Measurements from ENCODE around the gene USP4. TPM values are rescaled to one million over a fixed set of nuclear protein-coding genes. Genes with fewer than 3 reads are reported as not detected.
A peak's percentile ranks its signal among the peaks of the same experiment; 100 is the strongest.

Gene USP4
- total RNA-seq, 1 donor from 2014 or later: 25.5 TPM

DNA sequence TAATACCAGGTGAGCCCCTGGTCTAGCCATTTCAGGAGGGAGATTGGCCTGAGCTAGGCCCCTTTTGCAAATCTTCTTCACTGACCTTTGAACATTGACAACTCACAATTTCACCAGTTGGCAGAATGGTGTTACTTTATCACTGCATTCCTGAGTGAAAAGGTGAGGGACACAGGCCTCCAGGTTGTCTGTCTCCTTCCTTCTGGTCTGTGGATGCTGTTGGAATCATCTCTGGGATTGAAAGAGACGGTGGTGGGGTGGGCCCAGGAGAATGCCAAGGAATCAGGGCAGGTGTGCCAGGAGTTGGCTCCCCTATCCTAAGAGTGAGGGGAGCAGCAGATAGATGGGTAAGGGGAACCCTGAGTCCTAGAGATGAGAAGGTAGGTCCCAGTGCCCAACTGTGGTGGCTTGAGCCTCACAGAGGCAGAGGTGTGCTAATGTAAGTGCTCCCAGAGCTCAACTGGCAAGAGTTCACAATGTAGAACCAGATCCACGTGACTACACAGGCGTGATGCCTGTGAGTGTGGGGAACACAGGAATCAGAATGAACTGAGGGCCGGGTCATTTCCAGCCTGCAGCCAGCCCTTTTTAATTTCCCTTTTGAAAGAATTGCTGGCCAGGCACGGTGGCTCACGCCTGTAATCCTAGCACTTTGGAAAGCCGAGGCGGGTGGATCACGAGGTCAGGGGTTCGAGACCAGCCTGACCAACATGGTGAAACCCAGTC is 74.0 kb downstream of the USP4 start:
- Histone ChIP-seq H3K36me3 (ENCODE audit: control insufficient read depth, insufficient read depth, low read length) (peaks cover 4% of the 10 kb centered on the region), H3K27me3 (ENCODE audit: control insufficient read depth, insufficient read depth, low read length) (no peaks in the 10 kb centered on the region), H3K4me3 (ENCODE audit: low read depth, low read length) (no peak overlapping the region)
- FAIRE-seq: no peak
- no peak for DNase-seq (ENCODE audit: low read depth)
- TF ChIP-seq, protein P1, sequence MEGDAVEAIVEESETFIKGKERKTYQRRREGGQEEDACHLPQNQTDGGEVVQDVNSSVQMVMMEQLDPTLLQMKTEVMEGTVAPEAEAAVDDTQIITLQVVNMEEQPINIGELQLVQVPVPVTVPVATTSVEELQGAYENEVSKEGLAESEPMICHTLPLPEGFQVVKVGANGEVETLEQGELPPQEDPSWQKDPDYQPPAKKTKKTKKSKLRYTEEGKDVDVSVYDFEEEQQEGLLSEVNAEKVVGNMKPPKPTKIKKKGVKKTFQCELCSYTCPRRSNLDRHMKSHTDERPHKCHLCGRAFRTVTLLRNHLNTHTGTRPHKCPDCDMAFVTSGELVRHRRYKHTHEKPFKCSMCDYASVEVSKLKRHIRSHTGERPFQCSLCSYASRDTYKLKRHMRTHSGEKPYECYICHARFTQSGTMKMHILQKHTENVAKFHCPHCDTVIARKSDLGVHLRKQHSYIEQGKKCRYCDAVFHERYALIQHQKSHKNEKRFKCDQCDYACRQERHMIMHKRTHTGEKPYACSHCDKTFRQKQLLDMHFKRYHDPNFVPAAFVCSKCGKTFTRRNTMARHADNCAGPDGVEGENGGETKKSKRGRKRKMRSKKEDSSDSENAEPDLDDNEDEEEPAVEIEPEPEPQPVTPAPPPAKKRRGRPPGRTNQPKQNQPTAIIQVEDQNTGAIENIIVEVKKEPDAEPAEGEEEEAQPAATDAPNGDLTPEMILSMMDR (IDR thresholded peaks at IDR 0.05; ENCODE audit: insufficient read depth, low read length, severe bottlenecking): no peak

DNA sequence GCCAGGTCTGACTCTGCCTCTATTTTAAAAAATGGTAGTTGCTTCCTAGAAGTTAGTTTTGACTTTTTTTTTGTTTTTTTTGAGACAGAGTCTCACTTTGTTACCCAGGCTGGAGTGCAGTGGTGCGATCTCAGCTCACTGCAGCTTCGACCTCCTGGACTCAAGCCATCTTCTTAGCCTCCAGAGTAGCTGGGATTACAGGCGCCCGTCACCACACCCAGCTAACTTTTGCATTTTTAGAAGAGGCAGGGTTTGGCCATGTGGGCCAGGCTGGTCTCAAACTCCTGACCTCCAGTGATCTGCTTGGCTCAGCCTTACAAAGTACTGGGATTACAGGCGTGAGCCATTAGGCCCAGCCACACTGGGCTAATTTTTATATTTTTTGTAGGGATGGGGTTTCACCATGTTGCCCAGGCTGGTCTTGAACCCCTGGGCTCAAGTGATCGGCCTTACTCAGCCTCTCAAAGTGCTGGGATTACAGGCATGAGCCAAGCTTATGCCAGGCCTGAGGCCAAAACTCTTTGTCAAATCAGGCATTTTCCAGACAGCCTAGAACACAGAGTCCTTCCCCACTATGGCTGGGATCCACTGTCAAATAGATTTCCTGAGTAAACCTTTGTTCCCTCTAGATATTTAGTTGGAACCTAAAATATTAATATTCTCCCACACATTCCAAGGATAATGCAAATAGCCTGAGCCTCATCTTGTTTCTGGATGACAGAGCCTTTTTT is 76.5 kb downstream of the USP4 start:
- Histone ChIP-seq H3K36me3 (ENCODE audit: control insufficient read depth, insufficient read depth, low read length) (no peaks in the 10 kb centered on the region), H3K4me3 (ENCODE audit: low read depth, low read length) (no peak overlapping the region), H3K27me3 (ENCODE audit: control insufficient read depth, insufficient read depth, low read length) (no peaks in the 10 kb centered on the region)
- no peak for DNase-seq (ENCODE audit: low read depth)
- no peak for FAIRE-seq
- TF ChIP-seq, protein P1 (IDR thresholded peaks at IDR 0.05; ENCODE audit: insufficient read depth, low read length, severe bottlenecking): no peak

DNA sequence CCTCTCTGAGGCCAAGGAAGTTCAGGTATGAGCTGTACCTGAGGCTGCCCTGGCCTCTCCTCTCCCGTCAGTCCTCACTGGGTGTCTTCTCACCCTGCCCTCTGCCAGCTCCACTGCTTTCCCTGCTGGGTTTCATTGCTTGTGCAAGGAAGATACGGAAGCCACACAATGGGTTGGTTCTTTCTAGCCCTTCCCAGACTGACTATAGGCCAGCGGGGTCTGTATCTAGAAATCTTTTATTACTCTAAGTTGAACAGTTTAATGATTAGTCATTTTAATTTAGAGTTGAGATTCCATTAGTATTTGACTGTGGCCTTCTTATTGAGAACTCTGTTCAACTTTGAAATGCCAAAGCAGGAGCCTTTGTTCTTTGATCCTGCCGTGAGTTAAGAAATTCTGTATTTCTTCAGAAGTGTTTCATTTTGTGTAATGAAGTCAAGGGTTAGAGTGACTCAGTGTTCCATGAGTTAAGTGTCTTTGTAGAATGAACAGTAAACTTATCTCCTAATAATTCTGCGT is 79.0 kb downstream of the USP4 start:
- TF ChIP-seq, protein P1 (IDR thresholded peaks at IDR 0.05; ENCODE audit: insufficient read depth, low read length, severe bottlenecking): no peak
- DNase-seq (ENCODE audit: low read depth): peak; percentile 17
- Histone ChIP-seq H3K4me3 (ENCODE audit: low read depth, low read length) (no peak overlapping the region), H3K27me3 (ENCODE audit: control insufficient read depth, insufficient read depth, low read length) (no peaks in the 10 kb centered on the region), H3K36me3 (ENCODE audit: control insufficient read depth, insufficient read depth, low read length) (no peaks in the 10 kb centered on the region)
- FAIRE-seq: no peak

DNA sequence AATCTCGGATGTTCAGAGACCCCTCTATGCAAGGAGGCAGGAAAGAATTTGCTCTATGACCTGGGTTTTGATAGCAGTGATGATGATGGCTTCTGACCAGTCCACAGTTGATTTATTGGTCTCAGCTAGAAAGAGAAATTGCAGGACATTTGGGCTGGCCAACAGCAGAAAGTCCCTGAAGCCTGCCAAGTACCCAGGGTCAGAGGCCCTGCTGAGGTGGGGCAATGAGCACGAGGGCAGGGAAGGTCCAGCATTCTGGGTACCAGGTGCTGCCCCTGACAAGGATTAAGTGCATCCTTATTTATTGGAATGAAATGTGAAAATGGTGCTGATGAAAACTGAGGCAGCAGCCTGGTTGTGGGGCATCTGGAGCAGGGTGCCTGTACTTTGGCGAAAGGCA is 82.7 kb downstream of the USP4 start:
- Histone ChIP-seq H3K36me3 (ENCODE audit: control insufficient read depth, insufficient read depth, low read length) (no peaks in the 10 kb centered on the region), H3K27me3 (ENCODE audit: control insufficient read depth, insufficient read depth, low read length) (no peaks in the 10 kb centered on the region), H3K4me3 (ENCODE audit: low read depth, low read length) (no peak overlapping the region)
- TF ChIP-seq, protein P1 (IDR thresholded peaks at IDR 0.05; ENCODE audit: insufficient read depth, low read length, severe bottlenecking): no peak
- FAIRE-seq (no peak), DNase-seq (ENCODE audit: low read depth) (no peak)

DNA sequence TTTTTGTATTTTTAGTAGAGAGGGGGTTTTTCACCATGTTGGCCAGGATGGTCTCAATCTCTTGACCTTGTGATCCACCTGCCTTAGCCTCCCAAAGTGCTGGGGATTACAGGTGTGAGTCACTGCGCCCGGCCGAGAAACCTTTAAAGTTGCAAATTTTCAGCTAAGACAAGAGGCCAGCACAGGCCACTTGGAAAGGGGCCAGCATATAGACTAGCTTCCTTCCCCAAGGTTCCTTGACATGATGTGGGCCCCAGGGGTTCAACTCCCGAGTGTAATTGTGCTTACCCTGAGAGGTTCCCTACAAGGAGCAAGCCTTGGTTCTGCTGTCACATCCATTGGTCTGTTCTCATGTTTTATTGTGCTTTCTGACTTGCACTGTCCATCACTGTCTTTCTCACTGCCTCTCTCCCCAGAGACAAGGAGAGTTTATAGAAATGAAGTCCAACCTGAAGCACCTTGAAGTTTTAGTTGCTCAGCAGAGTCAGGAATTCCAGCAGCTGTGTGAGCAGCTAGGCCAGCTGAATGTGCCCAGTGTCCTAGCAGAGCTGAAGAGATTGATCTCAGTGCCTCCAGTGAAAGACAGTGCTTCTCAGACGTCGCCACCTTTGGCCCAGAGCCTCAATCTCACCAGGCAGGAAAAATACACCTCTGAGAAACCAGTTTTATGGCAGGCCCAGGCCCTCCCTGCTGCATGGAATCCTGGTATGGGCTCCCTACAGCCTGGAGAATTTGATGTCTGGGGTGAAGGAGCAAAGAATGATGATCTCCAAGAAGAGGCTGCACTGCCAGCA is 83.9 kb downstream of the USP4 start:
- H3K36me3 ChIP-seq (ENCODE audit: control insufficient read depth, insufficient read depth, low read length): no peaks in the 10 kb centered on the region
- no peak overlapping the region for H3K4me3 ChIP-seq (ENCODE audit: low read depth, low read length)
- no peak for FAIRE-seq
- H3K27me3 ChIP-seq (ENCODE audit: control insufficient read depth, insufficient read depth, low read length): no peaks in the 10 kb centered on the region
- DNase-seq (ENCODE audit: low read depth): no peak
- TF ChIP-seq, protein P1 (IDR thresholded peaks at IDR 0.05; ENCODE audit: insufficient read depth, low read length, severe bottlenecking): no peak
